Stimulated activated CD4-positive, alpha-beta T cell treated with anti-CD3 and anti-CD28 coated beads, Interleukin-12 subunit alpha, Interleukin-12 subunit beta, amount 100 ng/mL, for 48 hours (primary cell): ENCODE measurements around the gene HIC1.
A peak's percentile ranks its signal among the peaks of the same experiment; 100 is the strongest.

Experiments
- DNase-seq, 3 donors: peaks; one replicate each; pipeline ENCODE4 v3.0.0-alpha.2; 2020; ENCODE audit warnings: low read depth in 2 of 3, low spot score in 1 of 3

HIC1 gene

GRCh38 chr17:2058586-2059546, 4.0 kb downstream of the HIC1 start:
- peak in 1 of 3 donors; percentile 69 for DNase-seq

DNA sequence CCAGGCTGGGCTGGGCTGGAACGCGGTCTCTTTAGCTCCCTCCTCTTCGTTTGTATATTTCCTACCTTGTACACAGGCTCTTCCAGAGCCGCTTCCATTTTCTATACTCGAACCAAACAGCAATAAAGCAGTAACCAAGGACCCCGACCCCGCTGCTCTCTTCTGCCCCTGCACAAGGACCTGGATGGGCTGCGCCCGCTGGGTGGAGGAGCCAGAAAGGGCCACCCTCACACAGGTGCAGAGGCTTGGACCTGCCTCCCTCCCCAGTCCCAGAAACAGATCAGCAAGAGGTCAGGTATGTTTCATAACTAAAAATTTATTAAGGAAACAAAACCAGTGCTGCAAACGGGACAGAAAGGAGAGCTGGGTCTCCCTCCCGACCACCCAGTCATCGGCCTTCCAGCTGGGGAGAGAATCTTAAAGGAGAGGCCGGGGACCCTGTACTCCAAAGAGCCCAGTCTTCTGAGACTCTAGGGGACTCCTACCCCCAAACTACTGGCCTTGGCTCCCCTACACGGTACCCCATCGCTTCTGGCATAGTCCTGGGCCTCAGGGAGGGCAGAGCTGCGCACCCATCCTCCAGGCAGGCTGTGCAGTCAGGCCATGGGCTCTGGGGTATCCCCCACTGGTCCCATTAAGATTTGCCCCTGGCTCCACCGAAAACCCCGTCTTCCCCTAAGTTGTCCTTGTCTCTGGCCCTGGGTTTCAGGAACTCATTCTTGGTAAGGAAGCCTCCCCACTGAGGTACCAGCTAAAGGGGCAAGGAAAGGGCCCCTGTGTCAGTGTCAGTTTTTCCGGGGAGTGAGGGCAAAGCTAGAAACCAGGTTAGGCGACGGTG, 4.9 kb downstream of the HIC1 start:
- DNase-seq, result no peak

DNA sequence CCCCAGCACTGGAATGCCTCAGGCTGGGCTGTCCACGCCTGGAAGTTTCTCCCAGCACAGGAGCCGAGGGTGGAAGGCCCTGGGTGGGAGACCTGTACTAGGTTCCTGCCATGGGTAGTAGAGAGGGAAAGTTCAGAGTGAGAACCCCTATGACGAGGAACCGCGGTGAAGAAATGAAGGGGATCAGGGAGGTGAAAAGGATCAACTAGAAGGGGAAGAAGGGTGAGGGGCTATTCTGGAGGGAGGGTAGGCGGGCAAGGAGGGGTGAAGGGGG, 5.4 kb downstream of the HIC1 start:
- DNase-seq, result no peak

DNA sequence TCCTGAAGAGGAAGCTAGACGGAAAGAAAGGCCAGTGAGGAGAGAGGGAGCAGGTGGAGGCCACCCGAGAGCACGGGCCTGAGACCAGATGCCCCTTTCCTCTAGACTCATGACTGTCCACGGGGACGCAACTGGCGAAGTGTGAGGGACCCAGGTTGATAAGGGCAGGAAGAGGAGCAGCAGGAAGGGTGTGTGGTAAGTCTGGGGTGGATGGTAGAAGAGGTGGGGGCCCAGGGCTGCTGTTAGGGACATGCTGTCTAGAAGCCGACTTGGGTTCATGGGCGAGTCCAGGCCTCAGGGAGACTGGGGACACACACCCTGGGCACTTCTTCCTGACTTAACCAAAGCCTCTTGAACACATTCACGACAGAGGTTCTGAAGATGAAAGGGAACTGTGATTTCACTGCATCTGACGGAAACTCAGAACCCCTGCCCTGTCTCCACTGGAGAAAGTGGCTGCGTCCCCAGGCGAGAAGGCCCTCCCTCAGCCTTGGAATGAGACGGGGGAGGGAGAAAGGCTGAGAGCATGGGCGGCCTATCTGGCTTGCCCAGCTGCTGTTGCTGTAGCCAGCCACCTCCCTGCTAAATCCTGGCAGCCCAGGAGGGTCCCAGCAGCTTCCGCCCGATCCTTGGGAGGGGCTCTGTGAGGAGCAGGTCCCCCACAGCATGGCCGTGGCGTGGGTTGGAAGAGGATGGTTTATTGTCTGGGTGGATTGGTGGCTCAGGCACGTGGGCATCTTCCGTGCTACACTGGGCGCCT, 6.0 kb downstream of the HIC1 start:
- no peak for DNase-seq

- no peak for DNase-seq
Measured at GRCh38 chr17:2061441-2061958, 6.6 kb downstream of the HIC1 start.

DNA sequence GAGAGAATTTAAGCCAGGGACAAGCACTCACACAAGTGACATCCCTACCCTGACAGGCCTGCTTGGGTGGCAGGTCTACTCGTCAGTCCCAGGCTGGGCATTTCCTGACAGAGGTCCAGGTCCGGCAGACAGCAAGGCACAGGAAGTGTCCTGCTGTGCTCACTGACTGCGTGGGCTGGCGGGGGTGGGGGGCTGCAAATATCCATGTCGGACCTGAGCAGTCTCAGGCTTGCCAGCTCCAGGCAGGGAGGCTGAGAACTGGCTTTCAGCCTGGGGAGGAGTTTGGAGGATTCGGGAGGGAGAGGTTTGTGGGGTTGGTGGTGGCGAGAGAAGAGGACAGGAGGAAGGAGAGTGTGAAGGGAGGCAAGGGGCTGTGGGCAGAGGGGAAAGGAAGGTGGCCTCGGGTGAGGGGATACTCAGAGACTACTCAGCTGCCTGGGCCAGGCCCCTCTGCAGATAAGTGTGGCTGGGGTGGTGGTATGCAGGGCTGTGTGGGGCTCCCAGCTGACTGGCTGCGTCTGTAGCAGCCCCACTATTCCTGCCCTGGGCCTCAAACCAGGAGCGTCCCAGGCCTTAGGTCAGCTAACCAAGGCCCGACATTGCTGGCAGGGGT, 7.8 kb downstream of the HIC1 start:
- no peak for DNase-seq

DNA sequence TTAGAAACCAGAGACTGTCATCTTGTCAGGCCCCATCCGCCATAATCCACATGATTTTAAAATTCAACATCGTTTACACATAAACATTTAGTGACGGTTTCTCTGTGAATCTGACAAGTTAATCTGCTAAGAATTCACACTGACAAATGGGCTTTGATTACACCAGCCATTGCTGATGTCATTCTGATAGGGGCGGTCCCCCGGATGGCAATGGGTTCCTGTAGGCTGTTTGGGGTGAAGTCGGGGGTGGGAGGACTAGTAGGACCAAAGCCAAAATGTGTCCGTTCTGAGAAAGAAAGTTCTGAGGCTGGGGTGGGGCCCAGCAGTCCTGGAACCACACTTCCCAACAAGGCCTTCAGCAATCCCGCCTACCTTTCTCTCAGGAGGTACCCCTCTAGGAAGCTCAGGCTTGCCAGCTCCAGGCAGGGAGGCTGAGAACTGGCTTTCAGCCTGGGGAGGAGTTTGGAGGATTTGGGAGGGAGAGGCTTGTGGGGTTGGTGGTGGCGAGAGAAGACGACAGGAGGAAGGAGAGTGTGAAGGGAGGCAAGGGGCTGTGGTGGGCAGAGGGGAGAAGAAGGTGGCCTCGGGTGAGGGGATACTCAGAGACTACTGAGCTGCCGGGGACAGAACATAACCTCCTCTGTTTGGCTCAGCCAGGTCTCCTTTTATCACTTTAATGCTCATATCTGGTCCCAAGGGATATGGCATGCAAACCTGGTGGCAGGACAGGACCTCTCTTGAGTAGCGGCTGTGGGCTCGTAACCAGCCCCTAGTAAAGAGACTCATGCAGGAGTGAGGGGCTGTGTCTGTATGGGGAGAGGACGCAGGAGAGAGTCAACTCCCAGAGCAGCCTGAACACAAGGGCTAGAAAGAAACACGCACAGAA, 8.6 kb downstream of the HIC1 start:
- DNase-seq, result no peak

DNA sequence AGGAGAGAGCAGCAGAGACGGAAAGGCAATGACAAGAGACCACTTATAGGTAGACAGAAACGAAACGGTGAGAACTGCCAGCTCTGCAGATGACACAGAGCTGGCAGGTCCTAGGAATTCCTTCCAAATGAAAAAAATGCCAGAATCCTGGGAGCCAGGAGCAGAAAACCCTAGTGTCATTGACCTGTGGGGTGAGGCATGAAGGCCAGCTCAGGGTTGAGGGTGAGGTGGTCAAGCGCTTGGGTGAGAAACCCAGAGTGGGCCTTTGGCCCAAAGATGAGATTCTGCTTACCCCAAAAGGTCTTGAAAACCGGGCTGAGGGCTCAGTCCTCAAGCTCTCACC, 9.2 kb downstream of the HIC1 start:
- no peak for DNase-seq

- DNase-seq, result no peak
Measured at GRCh38 chr17:2064520-2064971, 9.6 kb downstream of the HIC1 start.

- peak in 1 of 3 donors; percentile 66 for DNase-seq
Measured at GRCh38 chr17:2064980-2065785, 10.3 kb downstream of the HIC1 start.

GRCh38 chr17:2065949-2066400, 11.1 kb downstream of the HIC1 start:
- no peak for DNase-seq

GRCh38 chr17:2067048-2067561, 12.2 kb downstream of the HIC1 start:
- DNase-seq, result no peak

- DNase-seq, result no peak
Measured at GRCh38 chr17:2067608-2068024, 12.7 kb downstream of the HIC1 start.

DNA sequence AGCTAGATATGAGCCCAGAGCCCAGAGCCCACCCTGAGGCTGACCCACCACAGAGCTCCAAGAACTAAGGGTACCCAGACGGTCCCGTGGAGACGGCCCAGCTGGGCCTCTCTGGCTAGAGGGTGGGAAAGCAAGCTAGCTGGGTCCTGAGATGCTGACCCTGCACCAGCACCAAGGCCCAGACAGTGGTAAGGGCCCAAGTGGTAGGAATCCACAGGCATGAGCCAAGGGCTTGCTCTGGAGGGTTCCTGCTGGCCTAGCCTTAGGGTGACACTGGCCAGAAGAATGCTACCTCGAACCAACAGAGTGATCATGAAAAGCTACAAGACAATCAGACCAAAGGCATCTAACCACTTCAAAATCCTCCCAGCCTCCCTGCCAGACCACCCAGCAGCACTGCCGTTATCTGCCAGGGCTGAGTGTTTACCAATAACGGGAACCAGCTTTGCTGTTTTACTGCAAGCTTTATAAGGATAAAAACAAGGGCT, 13.2 kb downstream of the HIC1 start:
- no peak for DNase-seq

- no peak for DNase-seq
Measured at GRCh38 chr17:2068519-2069051, 13.7 kb downstream of the HIC1 start.

GRCh38 chr17:2070241-2071023, 15.5 kb downstream of the HIC1 start:
- DNase-seq, result peak; percentile 65 to 79 (median 73)

- DNase-seq, result no peak
Measured at GRCh38 chr17:2071024-2071385, 16.1 kb downstream of the HIC1 start.
